T-helper 2 cell treated with Interferon-gamma antibody and Interleukin-4, amounts not matched to agents 5 μg/mL and 100 μg/mL, for 36 hours (primary cell): ENCODE measurements around the gene PHF19.

ENCODE experiments used
- DNase-seq: peaks from one replicate; pipeline ENCODE4 v3.0.0; 2021; ENCODE audit warnings: low spot score
- H3K27ac Mint-ChIP-seq: one replicate; pipeline ENCODE4 v1.8.0; 2021; ENCODE audit warnings: mild to moderate bottlenecking, mixed read lengths
- H3K27me3 Mint-ChIP-seq: one replicate; pipeline ENCODE4 v1.8.0; 2021; ENCODE audit warnings: low read depth, mixed read lengths
- H3K36me3 Mint-ChIP-seq: one replicate; pipeline ENCODE4 v1.8.0; 2021; ENCODE audit warnings: low read depth, mixed read lengths
- H3K4me1 Mint-ChIP-seq: one replicate; pipeline ENCODE4 v1.8.0; 2021; ENCODE audit warnings: low read depth, mixed read lengths
- H3K4me3 Mint-ChIP-seq: one replicate; pipeline ENCODE4 v1.8.0; 2022; ENCODE audit warnings: mild to moderate bottlenecking, moderate library complexity, mixed read lengths
- H3K9me3 Mint-ChIP-seq: one replicate; pipeline ENCODE4 v1.8.0; 2021; ENCODE audit warnings: mixed read lengths

PHF19 gene

GRCh38 chr9:120891884-120892747 lies 15.1 kb upstream of the PHF19 start:
- peak overlapping the region; percentile 74 for H3K4me3 Mint-ChIP-seq
- H3K36me3 Mint-ChIP-seq: peaks cover 19% of the 10 kb centered on the region
- peak; percentile 32 for DNase-seq
- H3K4me1 Mint-ChIP-seq: peaks cover 70% of the 10 kb centered on the region
- H3K9me3 Mint-ChIP-seq: no peaks in the 10 kb centered on the region
- H3K27me3 Mint-ChIP-seq: no peaks in the 10 kb centered on the region
- H3K27ac Mint-ChIP-seq: peak overlapping the region; percentile 99

- peak; percentile 62 for DNase-seq
- Mint-ChIP-seq H3K4me3 (peak overlapping the region; percentile 74), H3K36me3 (peaks cover 17% of the 10 kb centered on the region), H3K4me1 (peaks cover 68% of the 10 kb centered on the region), H3K9me3 (no peaks in the 10 kb centered on the region), H3K27me3 (no peaks in the 10 kb centered on the region), H3K27ac (peak overlapping the region; percentile 99)
These were observed 14.4 kb upstream of the PHF19 start for GRCh38 chr9:120891245-120891883.

GRCh38 chr9:120890320-120891244 lies 13.6 kb upstream of the PHF19 start:
- Mint-ChIP-seq H3K27me3 (no peaks in the 10 kb centered on the region), H3K4me3 (peak overlapping the region; percentile 74), H3K36me3 (peaks cover 17% of the 10 kb centered on the region), H3K27ac (peak overlapping the region; percentile 99), H3K4me1 (peaks cover 74% of the 10 kb centered on the region), H3K9me3 (no peaks in the 10 kb centered on the region)
- peak; percentile 59 for DNase-seq

- H3K36me3 Mint-ChIP-seq: peaks cover 17% of the 10 kb centered on the region
- peak overlapping the region; percentile 74 for H3K4me3 Mint-ChIP-seq
- no peaks in the 10 kb centered on the region for H3K27me3 Mint-ChIP-seq
- H3K27ac Mint-ChIP-seq: peak overlapping the region; percentile 99
- no peak for DNase-seq
- H3K9me3 Mint-ChIP-seq: no peaks in the 10 kb centered on the region
- H3K4me1 Mint-ChIP-seq: peaks cover 71% of the 10 kb centered on the region
These were observed 12.8 kb upstream of the PHF19 start for GRCh38 chr9:120889606-120890271.

- H3K27me3 Mint-ChIP-seq: no peaks in the 10 kb centered on the region
- no peak overlapping the region for H3K4me3 Mint-ChIP-seq
- H3K9me3 Mint-ChIP-seq: no peaks in the 10 kb centered on the region
- DNase-seq: no peak
- H3K4me1 Mint-ChIP-seq: peaks cover 78% of the 10 kb centered on the region
- H3K27ac Mint-ChIP-seq: peak overlapping the region; percentile 99
- H3K36me3 Mint-ChIP-seq: peaks cover 23% of the 10 kb centered on the region
These were observed 11.6 kb upstream of the PHF19 start for GRCh38 chr9:120888626-120889025.

- H3K27me3 Mint-ChIP-seq: no peaks in the 10 kb centered on the region
- H3K4me3 Mint-ChIP-seq: peak overlapping the region; percentile 35
These were observed 9.5 kb upstream of the PHF19 start for GRCh38 chr9:120886490-120886967.

GRCh38 chr9:120885958-120886357 lies 9.0 kb upstream of the PHF19 start:
- no peaks in the 10 kb centered on the region for H3K9me3 Mint-ChIP-seq
- no peaks in the 10 kb centered on the region for H3K27me3 Mint-ChIP-seq
- H3K4me1 Mint-ChIP-seq: peaks cover 67% of the 10 kb centered on the region
- peak overlapping the region; percentile 7 for H3K27ac Mint-ChIP-seq
- peaks cover 18% of the 10 kb centered on the region for H3K36me3 Mint-ChIP-seq
- no peak for DNase-seq
- no peak overlapping the region for H3K4me3 Mint-ChIP-seq

More at GRCh38 chr9:120886490-120886967, 9.5 kb upstream of the PHF19 start:
- Mint-ChIP-seq H3K27ac (peak overlapping the region; percentile 49), H3K4me1 (peaks cover 69% of the 10 kb centered on the region), H3K36me3 (peaks cover 18% of the 10 kb centered on the region), H3K9me3 (no peaks in the 10 kb centered on the region)
- no peak for DNase-seq

GRCh38 chr9:120885457-120885856 lies 8.5 kb upstream of the PHF19 start:
- Mint-ChIP-seq H3K9me3 (no peaks in the 10 kb centered on the region), H3K4me1 (peaks cover 65% of the 10 kb centered on the region), H3K27me3 (no peaks in the 10 kb centered on the region), H3K27ac (no peak overlapping the region), H3K4me3 (no peak overlapping the region), H3K36me3 (peaks cover 20% of the 10 kb centered on the region)
- DNase-seq: no peak

GRCh38 chr9:120883608-120883996 lies 6.6 kb upstream of the PHF19 start:
- Mint-ChIP-seq H3K9me3 (no peaks in the 10 kb centered on the region), H3K36me3 (peaks cover 23% of the 10 kb centered on the region), H3K27me3 (no peaks in the 10 kb centered on the region), H3K27ac (peak overlapping the region; percentile 52), H3K4me3 (no peak overlapping the region), H3K4me1 (peaks cover 65% of the 10 kb centered on the region)
- DNase-seq: no peak

- H3K36me3 Mint-ChIP-seq: peaks cover 25% of the 10 kb centered on the region
- H3K27ac Mint-ChIP-seq: peak overlapping the region; percentile 32
- no peaks in the 10 kb centered on the region for H3K27me3 Mint-ChIP-seq
- DNase-seq: no peak
- H3K4me1 Mint-ChIP-seq: peaks cover 65% of the 10 kb centered on the region
- H3K9me3 Mint-ChIP-seq: no peaks in the 10 kb centered on the region
- H3K4me3 Mint-ChIP-seq: peak overlapping the region; percentile 23
These were observed 6.1 kb upstream of the PHF19 start for GRCh38 chr9:120882935-120883607.

- H3K4me1 Mint-ChIP-seq: peaks cover 65% of the 10 kb centered on the region
- no peak for DNase-seq
- peaks cover 39% of the 10 kb centered on the region for H3K36me3 Mint-ChIP-seq
- H3K27ac Mint-ChIP-seq: peak overlapping the region; percentile 93
- no peaks in the 10 kb centered on the region for H3K9me3 Mint-ChIP-seq
- peak overlapping the region; percentile 89 for H3K4me3 Mint-ChIP-seq
- H3K27me3 Mint-ChIP-seq: no peaks in the 10 kb centered on the region
These were observed 2.5 kb upstream of the PHF19 start for GRCh38 chr9:120879446-120879845.

- Mint-ChIP-seq H3K4me1 (peaks cover 65% of the 10 kb centered on the region), H3K27ac (peak overlapping the region; percentile 93), H3K27me3 (no peaks in the 10 kb centered on the region), H3K4me3 (peak overlapping the region; percentile 89), H3K9me3 (no peaks in the 10 kb centered on the region), H3K36me3 (peaks cover 42% of the 10 kb centered on the region)
- DNase-seq: no peak
These were observed 1.5 kb upstream of the PHF19 start for GRCh38 chr9:120878188-120879130.
